Esophagus mucosa (tissue), 1 donor: ENCODE data around the gene ITPR1. TPM values are rescaled to one million over a fixed set of nuclear protein-coding genes. Genes with fewer than 3 reads are reported as not detected.

Source experiments
- ATAC-seq: fragments of 200-7000 bp; cut with Tn5 transposase; one replicate; pipeline ENCODE4 v1.9.1; 2020
- total RNA-seq: library from RNA; stranded (reverse); gene quantifications from one replicate; pipeline ENCODE4 v1.2.4, GENCODE V29; 2023
- donor health status: DM: yes; HTN: yes; CAD: no.

ITPR1 gene
- total RNA-seq, 1 donor from 2014 or later, result 12.7 TPM

GRCh38 chr3:4533489-4534443, 40.6 kb downstream of the ITPR1 start:
- no peak for ATAC-seq

GRCh38 chr3:4534906-4535305, 41.8 kb downstream of the ITPR1 start:
- no peak for ATAC-seq

- ATAC-seq, result no peak
Observed at GRCh38 chr3:4536260-4536659, 43.1 kb downstream of the ITPR1 start.

GRCh38 chr3:4540267-4540666, 47.1 kb downstream of the ITPR1 start:
- no peak for ATAC-seq

- ATAC-seq, result no peak
Observed at GRCh38 chr3:4543110-4543509, 50.0 kb downstream of the ITPR1 start.

- peak; percentile 8 for ATAC-seq
Observed at GRCh38 chr3:4546346-4547178, 53.4 kb downstream of the ITPR1 start.

GRCh38 chr3:4547799-4548198, 54.7 kb downstream of the ITPR1 start:
- no peak for ATAC-seq

GRCh38 chr3:4548356-4548755, 55.2 kb downstream of the ITPR1 start:
- no peak for ATAC-seq

- ATAC-seq, result no peak
Observed at GRCh38 chr3:4548780-4549179, 55.6 kb downstream of the ITPR1 start.

- ATAC-seq, result no peak
Observed at GRCh38 chr3:4549896-4550295, 56.7 kb downstream of the ITPR1 start.

GRCh38 chr3:4551051-4551711, 58.0 kb downstream of the ITPR1 start:
- ATAC-seq, result no peak

GRCh38 chr3:4551794-4552442, 58.8 kb downstream of the ITPR1 start:
- ATAC-seq, result no peak

GRCh38 chr3:4552811-4553210, 59.7 kb downstream of the ITPR1 start:
- no peak for ATAC-seq

- ATAC-seq, result no peak
Observed at GRCh38 chr3:4561661-4562060, 68.5 kb downstream of the ITPR1 start.

- ATAC-seq, result no peak
Observed at GRCh38 chr3:4562595-4562994, 69.4 kb downstream of the ITPR1 start.

GRCh38 chr3:4564270-4564669, 71.1 kb downstream of the ITPR1 start:
- no peak for ATAC-seq

GRCh38 chr3:4564928-4565586, 71.9 kb downstream of the ITPR1 start:
- no peak for ATAC-seq

- ATAC-seq, result peak; percentile 26
Observed at GRCh38 chr3:4565809-4566501, 72.8 kb downstream of the ITPR1 start.

- ATAC-seq, result no peak
Observed at GRCh38 chr3:4568841-4569240, 75.7 kb downstream of the ITPR1 start.

GRCh38 chr3:4570840-4571621, 77.9 kb downstream of the ITPR1 start:
- no peak for ATAC-seq
